PC-9 (cell line): ENCODE data around the gene OSBPL7. TPM values are rescaled to one million over a fixed set of nuclear protein-coding genes. Genes with fewer than 3 reads are reported as not detected.

ENCODE experiments used
- BruUV-seq: library from RNA; stranded (reverse); fragments of 400-500 nt; replicated peaks from 2 replicates; lab custom pipeline; 2021; lab: Mats Ljungman, UMichigan
- CTCF ChIA-PET: fragments of 300-600 bp; sonication (Branson Sonifier 250); formaldehyde crosslinking; loops from one replicate; lab custom pipeline; 2022; ENCODE audit warnings: antibody characterized with exemption; lab: Charles Lee
- POLR2A ChIA-PET: fragments of 300-600 bp; sonication (Branson Sonifier 250); formaldehyde crosslinking; loops from one replicate; lab custom pipeline; 2022; ENCODE audit warnings: antibody characterized with exemption; ENCODE audit not compliant: unreplicated experiment; lab: Charles Lee
- DNase-seq, 2 experiments: peaks; one replicate each; pipeline versions ENCODE4 v3.0.0 to v3.0.0-alpha.2; 2015 to 2022; ENCODE audit warnings: mixed read lengths in 1 of 2
- H2AFZ ChIP-seq: fragments of 200-600 bp; sonication (generic); 2 replicates; pipeline ENCODE4 v1.8.1; 2017; ENCODE audit warnings: antibody characterized with exemption
- H3F3A ChIP-seq: fragments of 200-600 bp; sonication (generic); 2 replicates; pipeline ENCODE4 v1.8.1; 2017; ENCODE audit warnings: antibody characterized with exemption, mild to moderate bottlenecking, low read depth; ENCODE audit not compliant: insufficient read depth
- H3K27ac ChIP-seq: fragments of 200-600 bp; sonication (generic); 2 replicates; pipeline ENCODE4 v1.6.1; 2016; ENCODE audit warnings: mixed run types
- H3K27me3 ChIP-seq: fragments of 200-600 bp; sonication (generic); 2 replicates; pipeline ENCODE4 v1.6.1; 2016; ENCODE audit warnings: low read depth, mixed run types; ENCODE audit not compliant: insufficient read depth
- H3K36me3 ChIP-seq: fragments of 200-600 bp; sonication (generic); 2 replicates; pipeline ENCODE4 v1.6.1; 2016; ENCODE audit warnings: low read depth, mixed run types
- H3K4me1 ChIP-seq: fragments of 200-600 bp; sonication (generic); replicated peaks from 2 replicates; pipeline ENCODE4 v1.6.1; 2016; ENCODE audit warnings: mixed run types; ENCODE audit not compliant: insufficient read depth
- H3K4me2 ChIP-seq: fragments of 200-600 bp; sonication (generic); 2 replicates; pipeline ENCODE4 v1.6.1; 2017; ENCODE audit warnings: mixed run types
- H3K4me3 ChIP-seq: fragments of 200-600 bp; sonication (generic); 2 replicates; pipeline ENCODE4 v1.6.1; 2016; ENCODE audit warnings: mixed run types
- H3K79me2 ChIP-seq: fragments of 200-600 bp; sonication (generic); 2 replicates; pipeline ENCODE4 v1.6.1; 2017; ENCODE audit warnings: low read depth, mixed run types
- H3K9me2 ChIP-seq: fragments of 200-600 bp; sonication (generic); 2 replicates; pipeline ENCODE4 v1.8.1; 2017; ENCODE audit warnings: mild to moderate bottlenecking; ENCODE audit not compliant: insufficient read depth
- H3K9me3 ChIP-seq: fragments of 200-600 bp; sonication (generic); 2 replicates; pipeline ENCODE4 v1.8.1; 2016; ENCODE audit warnings: low read depth; ENCODE audit not compliant: insufficient read depth
- H4K20me1 ChIP-seq: fragments of 200-600 bp; sonication (generic); 2 replicates; pipeline ENCODE4 v1.8.1; 2017; ENCODE audit not compliant: insufficient read depth
- CTCF ChIP-seq: fragments of 200-600 bp; sonication (generic); conservative IDR thresholded peaks from 2 replicates; pipeline ENCODE4 v1.6.1; 2017; ENCODE audit warnings: mixed run types, antibody characterized with exemption, mild to moderate bottlenecking, moderate library complexity
- EZH2 ChIP-seq: fragments of 200-600 bp; sonication (generic); IDR thresholded peaks from 2 replicates; pipeline ENCODE4 v1.8.0; 2017; ENCODE audit warnings: antibody characterized with exemption, low read depth
- intact Hi-C: fragments of 100-400 bp; cut with micrococcal nuclease; formaldehyde crosslinking; loops from one replicate; pipeline ENCODE4 v1.10.0; 2022; ENCODE audit not compliant: unreplicated experiment
- total RNA-seq: library from RNA; stranded (reverse); gene quantifications from 2 replicates; pipeline ENCODE4 v1.2.3, GENCODE V29; 2021

OSBPL7 gene
- total RNA-seq, 1 experiment from 2014 or later = 32.2 TPM

- Histone ChIP-seq H3K4me3 (no peak overlapping the region), H3K27ac (peak overlapping the region; percentile 79), H3K36me3 (peaks cover 27% of the 10 kb centered on the region), H3K4me2 (peak overlapping the region; percentile 91), H3K27me3 (no peaks in the 10 kb centered on the region), H3K4me1 (peaks cover 30% of the 10 kb centered on the region), H4K20me1 (no peaks in the 10 kb centered on the region), H3F3A (peaks cover 38% of the 10 kb centered on the region), H3K9me2 (no peaks in the 10 kb centered on the region), H3K79me2 (peaks cover 24% of the 10 kb centered on the region), H2AFZ (no peak overlapping the region), H3K9me3 (no peaks in the 10 kb centered on the region)
- TF ChIP-seq EZH2 (no peak), CTCF (no peak)
- no peak for DNase-seq
- intact Hi-C loops = no loop called here
- POLR2A ChIA-PET = interaction anchor here (0.6 to 1.1 kb wide), 3 partner anchors 12 to 614 kb away, joined by 3 read pairs; partner anchors contain the start of genes LRRC46 and MRPL10
- CTCF ChIA-PET = no interaction called here
- BruUV-seq = TSS peak; percentile 4
Observed at GRCh38 chr17:47819475-47819874, 2.1 kb downstream of the OSBPL7 start.

GRCh38 chr17:47818002-47818695, 3.4 kb downstream of the OSBPL7 start:
- H3K4me2 ChIP-seq = no peak overlapping the region
- H3K4me1 ChIP-seq = peaks cover 30% of the 10 kb centered on the region
- peaks cover 24% of the 10 kb centered on the region for H3K79me2 ChIP-seq
- H2AFZ ChIP-seq = no peak overlapping the region
- H3K9me2 ChIP-seq = no peaks in the 10 kb centered on the region
- H3K36me3 ChIP-seq = peaks cover 30% of the 10 kb centered on the region
- no peak overlapping the region for H3K27ac ChIP-seq
- DNase-seq = no peak
- no peaks in the 10 kb centered on the region for H4K20me1 ChIP-seq
- H3K27me3 ChIP-seq = no peaks in the 10 kb centered on the region
- peaks cover 29% of the 10 kb centered on the region for H3F3A ChIP-seq
- H3K9me3 ChIP-seq = no peaks in the 10 kb centered on the region
- ChIA-PET POLR2A (no interaction called here), CTCF (no interaction called here)
- H3K4me3 ChIP-seq = no peak overlapping the region
- no TSS peak for BruUV-seq
- no peak for TF ChIP-seq CTCF
- TF ChIP-seq EZH2 = no peak
- intact Hi-C loops = no loop called here

GRCh38 chr17:47816947-47817346, 4.6 kb downstream of the OSBPL7 start:
- Histone ChIP-seq H3K27me3 (no peaks in the 10 kb centered on the region), H3F3A (peaks cover 20% of the 10 kb centered on the region), H3K36me3 (peaks cover 30% of the 10 kb centered on the region), H3K4me1 (peaks cover 26% of the 10 kb centered on the region), H3K9me3 (no peaks in the 10 kb centered on the region), H3K79me2 (peaks cover 24% of the 10 kb centered on the region), H3K9me2 (no peaks in the 10 kb centered on the region), H3K4me2 (no peak overlapping the region), H4K20me1 (no peaks in the 10 kb centered on the region), H3K27ac (no peak overlapping the region), H2AFZ (no peak overlapping the region), H3K4me3 (no peak overlapping the region)
- intact Hi-C loops = no loop called here
- POLR2A ChIA-PET = interaction anchor here (0.6 kb wide), 1 partner anchor 79 kb away, joined by 4 read pairs; no protein-coding TSS in a partner anchor
- TF ChIP-seq CTCF = no peak
- TF ChIP-seq EZH2 = no peak
- CTCF ChIA-PET = no interaction called here
- no peak for DNase-seq
- no TSS peak for BruUV-seq
